ENCODE data around the gene ZSWIM6.

Gene ZSWIM6

DNA sequence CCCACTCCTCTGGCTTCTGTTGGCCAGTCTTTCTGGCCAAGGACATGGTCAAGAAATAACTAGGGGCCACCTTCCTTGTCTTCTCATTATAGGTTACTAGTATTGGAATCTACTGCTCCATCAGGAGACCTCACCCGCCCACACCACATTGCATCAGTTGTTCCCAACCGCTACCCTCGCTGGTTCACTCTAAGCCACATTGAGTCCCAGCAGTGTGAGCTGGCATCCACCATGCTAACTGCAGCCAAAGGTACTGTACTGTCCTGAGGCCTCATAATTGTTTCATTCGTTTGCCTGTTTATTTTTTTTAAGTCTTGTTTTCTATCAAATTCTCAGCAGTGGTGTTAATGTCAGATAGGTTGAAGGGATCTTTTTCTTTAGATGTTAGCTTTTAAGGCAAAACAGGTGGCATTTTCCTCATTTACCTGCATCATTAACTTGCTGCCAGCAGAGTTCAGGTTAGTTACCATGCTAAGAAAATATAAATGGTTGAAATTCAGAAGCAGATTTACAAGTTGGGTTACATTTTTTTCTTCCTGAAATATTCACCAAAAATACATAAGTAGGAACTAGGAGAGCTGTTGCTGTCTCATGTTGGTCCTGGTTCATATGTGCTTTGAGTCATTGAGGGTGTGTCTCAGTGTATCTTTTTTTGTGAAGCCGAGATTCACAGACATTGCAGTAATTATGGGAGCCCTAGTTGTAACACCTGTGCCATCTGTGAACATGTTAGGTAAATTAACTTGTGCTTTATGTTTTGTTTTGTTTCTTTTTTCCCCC lies 206.9 kb downstream of the ZSWIM6 start:
- no peak for DNase-seq (ENCODE audit: low read depth)

DNA sequence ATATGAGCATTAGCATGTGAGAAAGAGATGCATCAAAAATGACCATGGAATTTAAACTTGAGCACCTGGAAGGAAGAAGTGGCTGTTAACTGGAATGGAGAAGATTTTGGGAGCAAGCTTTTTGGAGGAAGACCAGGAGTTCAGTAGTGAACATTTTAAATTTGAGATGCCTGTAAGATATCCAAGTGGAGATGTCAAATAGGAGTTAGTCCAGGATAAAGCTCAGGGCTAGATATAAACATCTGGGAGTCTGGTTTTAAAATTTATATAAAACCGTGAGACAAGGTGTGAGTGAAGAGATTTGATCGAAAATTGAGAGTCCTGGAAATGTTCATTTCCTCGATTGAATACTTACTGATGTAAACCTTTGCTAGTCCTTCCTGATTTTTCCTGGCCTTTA lies 217.5 kb downstream of the ZSWIM6 start:
- DNase-seq (ENCODE audit: low read depth) = no peak

DNA sequence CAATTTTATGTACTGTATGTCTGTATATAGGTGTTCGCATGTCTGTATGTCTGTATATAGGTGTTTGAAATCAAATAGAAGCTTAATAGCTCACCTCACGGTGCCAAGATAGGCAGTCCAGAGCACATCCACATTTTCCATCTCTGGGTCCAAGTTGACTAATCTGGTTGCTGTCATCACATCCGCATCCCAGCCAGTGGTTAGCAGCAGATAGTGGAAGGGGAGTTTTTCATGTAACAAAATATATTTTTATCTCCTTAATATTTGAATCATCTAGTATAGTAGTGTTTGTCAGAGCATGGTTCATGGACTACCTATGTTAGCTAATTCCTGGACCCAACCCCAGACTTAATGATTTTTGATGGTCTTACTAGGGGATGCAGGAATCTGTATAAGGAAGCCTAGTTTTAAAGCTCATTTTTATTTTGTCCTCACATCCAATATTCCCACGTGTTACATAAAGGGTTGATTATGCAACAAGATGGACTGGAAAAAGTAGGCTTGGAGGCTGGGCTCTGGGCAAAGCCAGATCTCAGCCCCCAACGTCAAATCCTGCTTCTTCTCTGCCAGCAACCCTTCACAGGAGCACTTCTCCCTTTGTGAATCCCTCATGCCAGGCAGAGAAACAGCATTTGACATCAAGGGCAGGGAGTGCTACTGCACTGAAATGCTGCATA lies 219.7 kb downstream of the ZSWIM6 start:
- no peak for DNase-seq (ENCODE audit: low read depth)

DNA sequence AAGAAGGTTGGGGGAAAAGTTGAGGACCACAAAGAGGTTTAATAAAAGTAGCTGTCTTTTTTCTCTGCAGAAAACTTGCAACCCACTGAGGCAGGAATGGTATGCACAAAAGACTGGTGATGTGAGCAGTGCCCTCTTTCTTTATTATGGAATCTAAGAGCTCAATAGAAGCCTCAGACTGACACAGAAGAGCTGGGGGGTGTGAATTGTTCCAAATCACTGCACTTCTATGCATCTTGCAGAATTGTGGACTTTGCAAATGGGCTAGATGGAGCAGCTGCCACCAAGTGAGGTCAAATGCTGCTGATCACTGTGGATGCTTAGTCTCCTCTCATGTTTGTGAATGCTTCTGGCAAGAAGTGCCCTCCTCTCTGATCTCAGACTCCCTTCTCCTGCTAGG lies 227.1 kb downstream of the ZSWIM6 start:
- DNase-seq (ENCODE audit: low read depth) = no peak

DNA sequence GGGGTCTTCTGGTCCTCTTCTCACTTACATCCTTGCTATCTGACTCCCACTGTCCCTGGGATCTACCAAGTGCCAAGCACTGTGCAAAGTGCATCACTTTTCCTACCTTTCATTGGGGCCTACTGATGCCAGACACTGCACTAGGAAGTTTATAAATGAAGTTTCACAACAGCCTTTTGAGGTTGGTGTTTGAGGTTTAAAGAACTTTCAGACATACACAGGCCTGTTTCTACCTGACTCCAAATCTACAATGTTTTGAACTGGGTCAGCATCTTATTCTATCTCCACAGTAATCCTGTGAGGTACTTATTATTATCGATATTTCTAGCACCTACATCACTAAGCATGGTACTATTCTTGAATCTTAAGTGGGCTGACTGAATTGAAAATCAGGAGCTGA lies 227.7 kb downstream of the ZSWIM6 start:
- DNase-seq (ENCODE audit: low read depth) = no peak

DNA sequence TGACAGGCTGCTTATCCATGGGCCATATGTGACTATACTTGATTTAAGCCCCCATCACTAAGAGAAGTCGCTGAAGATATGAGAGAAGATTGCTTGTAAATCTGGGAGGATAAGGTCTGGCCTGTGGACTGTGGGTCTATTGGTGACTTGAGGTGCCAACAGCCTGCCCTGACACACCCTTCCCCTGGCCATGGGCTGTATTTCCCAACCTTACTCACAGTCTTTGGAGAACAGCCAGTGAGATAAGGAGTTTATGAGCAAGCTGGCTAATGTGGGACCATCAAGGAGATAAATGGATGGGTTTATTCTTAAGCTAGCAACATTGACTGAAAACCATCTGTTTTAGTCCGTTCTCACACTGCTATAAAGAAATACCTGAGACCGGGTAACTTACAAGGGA lies 231.3 kb downstream of the ZSWIM6 start:
- no peak for DNase-seq (ENCODE audit: low read depth)

DNA sequence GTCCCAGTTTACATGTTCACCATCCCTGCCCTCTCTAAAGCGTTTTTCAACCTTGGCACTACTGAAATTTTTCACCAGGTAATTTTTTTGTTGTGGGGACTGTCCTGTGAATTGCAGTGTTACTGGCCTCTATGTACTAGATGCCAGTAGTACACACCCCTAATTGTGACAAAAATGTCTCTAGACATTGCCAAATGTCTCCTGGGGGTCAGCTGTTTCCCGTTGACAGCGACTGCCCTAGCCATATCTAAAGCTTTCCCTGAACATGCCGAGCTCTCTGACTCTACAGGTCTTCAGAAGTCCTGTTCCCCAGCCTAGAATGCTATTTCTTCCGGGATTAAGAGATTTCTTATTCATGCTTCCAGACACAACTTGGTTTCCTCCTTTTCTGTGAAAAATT lies 235.3 kb downstream of the ZSWIM6 start:
- DNase-seq (ENCODE audit: low read depth) = no peak

DNA sequence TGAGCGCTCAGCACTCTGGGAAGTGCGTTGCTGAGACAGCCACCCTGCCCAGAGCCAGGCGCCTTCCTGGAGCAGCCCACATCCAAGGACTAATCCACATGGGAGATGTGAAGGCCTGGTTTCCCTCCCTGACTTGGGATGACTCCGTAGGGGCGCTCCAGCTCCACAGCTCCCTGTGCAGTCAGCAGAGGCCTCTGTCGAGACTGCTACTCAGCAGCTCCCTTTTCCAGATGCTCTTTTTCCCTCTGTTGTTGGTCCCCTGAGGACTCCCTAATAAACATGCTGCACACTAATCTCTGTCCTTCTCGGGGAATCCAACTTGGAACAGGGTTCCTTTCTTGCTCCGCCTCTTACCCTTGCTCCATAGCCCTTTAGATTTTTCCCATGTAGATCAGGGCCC lies 237.3 kb downstream of the ZSWIM6 start:
- DNase-seq (ENCODE audit: low read depth) = no peak

DNA sequence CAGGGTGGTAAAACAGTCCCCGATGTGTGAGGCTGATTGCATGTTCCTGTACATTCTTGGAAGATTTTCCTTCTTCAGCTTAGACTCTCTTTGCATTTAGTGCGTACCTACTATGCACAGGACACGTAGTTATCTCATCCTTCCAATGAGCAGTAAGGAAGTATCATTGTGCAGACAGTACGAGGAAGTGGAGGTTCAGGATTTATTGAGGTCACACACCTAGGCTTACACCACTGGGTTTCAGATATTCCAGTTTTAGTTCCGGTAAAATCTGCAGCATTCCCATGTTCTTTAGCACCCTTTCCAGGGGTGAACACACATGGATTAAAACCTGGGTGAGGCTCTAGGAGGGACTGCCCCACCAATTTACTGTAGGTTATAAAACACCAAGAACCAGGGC lies 238.7 kb downstream of the ZSWIM6 start:
- no peak for DNase-seq (ENCODE audit: low read depth)

DNA sequence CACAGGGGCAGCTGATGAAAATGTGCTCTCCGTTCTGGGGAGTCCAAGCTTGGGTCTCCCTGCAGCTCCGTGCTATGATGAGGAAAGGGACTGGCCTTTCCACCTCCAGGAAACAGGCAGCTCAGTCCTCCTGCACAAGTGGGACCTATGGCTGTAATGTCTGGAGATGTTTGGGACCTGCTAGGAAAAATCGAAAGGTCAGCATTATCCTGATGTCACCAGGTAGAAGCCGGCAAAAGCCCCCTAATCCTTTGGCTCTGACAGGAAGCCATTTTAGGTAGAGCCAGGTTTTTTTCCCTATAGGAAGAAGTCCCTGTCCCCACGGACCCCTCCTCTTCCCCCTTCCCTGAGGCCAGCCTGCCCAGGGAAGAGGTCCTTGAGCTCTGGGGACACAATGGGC lies 240.9 kb downstream of the ZSWIM6 start:
- DNase-seq (ENCODE audit: low read depth) = no peak

DNA sequence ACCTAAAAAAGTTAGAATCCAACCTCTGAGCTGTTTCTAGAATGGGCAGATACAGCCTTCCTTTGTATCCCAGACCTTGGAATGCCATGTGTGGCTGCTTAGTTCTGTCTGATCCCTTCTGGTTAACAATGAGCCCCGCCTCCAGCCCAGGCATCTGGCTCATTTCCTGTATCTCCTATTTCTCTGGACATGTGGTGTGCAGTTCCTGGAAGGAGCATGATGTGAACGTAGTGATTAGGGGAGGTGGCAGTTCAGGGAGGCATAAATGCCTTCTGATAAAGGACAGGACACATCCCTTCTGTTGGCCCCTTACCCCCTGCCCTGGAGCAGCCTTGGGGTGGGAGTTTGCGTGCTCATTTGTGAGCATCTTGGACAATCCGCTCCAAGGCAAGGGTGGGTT lies 243.0 kb downstream of the ZSWIM6 start:
- DNase-seq (ENCODE audit: low read depth) = no peak

DNA sequence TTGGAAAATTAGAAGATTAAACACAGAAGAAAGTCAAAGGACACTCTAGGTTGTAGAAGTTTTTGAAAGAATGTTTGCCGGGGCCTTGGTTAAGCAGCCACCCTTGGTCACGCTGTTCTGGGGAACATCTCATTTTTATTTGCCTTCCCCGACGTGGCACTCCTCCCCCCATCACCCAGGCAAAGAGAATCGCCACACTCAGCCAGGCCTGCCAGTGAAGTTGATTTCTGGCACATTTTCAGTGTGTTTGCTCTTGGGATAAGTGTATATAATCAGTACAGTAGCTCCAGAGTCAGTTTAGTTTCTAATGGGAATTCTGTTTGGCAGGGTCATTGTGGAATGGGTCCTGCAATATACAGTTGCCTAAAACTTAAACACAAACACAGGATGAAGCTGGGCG lies 243.5 kb downstream of the ZSWIM6 start:
- no peak for DNase-seq (ENCODE audit: low read depth)

DNA sequence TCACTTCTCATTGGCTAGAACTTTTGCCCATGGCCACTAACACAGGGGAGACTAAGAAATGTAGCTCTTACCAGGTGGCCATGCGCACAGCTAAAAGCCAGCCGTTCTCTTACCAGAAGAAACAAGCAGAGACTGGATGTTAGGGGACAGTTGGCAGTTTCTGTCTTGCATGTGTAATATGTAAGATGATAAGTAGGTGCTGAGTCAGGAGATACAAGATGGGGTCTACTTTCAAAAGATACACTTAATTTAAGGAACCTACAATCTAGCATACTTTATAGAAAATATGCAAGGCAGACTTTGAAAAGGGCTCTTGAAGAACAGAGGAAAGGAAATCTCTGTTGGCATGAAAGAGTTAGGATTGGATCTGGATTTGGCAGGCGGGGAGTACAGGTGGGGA lies 244.5 kb downstream of the ZSWIM6 start:
- no peak for DNase-seq (ENCODE audit: low read depth)

DNA sequence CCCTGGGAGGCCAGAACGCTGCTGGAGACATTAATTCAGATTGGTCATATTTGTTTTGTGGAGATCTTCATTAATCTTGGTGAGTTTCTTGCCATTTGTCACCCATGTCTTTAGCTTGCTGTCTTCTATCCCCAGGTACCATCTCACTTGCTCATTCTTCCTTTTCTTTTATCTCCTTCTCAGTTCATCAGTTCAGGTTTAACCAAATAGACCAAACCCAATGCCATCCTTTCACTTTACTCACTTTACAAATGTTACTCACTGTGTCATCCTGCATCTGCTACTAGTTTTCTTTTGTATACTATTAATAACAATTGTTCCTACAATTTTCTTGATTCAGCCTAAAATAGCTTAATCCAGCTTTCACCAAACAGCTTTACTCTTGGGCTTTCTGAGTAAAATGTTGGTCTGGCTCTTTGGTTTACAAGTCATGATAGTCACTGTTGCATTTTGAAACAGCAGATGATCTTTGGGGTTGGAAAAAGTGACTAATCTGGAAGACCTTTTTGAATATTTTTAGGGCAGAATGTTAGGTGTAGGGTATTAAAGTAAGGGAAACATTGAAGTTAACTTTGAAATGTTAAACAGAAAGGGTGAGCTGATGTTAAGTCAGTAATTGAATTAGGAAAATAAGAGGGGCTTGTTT lies 246.9 kb downstream of the ZSWIM6 start:
- DNase-seq (ENCODE audit: low read depth) = no peak

DNA sequence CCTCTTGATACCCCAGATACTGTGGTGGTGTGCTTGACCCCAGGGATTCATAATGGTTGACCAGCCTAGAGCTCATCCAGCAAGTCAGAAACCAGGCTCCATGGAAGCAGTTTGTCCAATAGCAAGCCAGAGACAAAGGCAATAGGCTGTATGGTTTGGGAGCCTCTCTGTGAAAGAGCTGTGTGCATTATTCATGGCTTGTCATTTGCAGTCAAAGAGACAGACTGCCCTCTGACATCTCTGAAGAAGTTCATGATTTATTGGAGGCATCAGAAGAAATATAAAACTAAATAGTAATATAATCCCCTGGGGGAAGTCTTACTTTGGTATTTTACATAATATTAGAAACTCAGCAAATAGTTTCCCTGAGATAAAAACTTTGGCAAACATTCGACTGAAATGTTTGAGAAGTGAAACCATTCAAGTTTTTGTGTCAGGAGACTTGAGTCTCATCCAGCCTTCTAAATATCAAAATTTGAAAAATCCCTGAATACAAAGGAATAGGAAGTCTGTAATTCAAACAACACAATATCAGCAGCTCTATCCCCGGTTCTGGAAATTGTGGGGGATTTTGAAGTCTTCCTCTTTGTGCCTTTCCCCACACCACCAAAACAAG lies 250.3 kb downstream of the ZSWIM6 start:
- DNase-seq (ENCODE audit: low read depth) = no peak

DNA sequence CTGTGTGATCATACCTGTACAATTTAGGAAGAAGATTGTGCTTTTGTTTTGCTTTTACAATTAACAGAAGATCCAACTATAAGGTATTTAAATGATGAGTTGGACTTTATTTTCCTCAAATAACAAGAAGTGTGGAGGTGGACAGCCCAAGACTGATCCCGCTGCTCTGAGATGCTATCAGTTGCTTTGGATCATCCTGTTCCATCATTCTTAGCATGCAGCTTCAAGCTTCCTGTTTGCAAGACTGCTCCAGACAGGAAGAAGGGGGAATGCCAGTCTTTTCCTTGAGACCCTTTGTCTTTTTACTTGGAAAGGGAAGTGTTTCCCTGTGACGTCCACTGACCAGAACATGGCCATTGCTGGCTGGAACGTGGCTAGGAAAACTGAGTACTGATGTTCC lies 250.8 kb downstream of the ZSWIM6 start:
- DNase-seq (ENCODE audit: low read depth) = no peak

DNA sequence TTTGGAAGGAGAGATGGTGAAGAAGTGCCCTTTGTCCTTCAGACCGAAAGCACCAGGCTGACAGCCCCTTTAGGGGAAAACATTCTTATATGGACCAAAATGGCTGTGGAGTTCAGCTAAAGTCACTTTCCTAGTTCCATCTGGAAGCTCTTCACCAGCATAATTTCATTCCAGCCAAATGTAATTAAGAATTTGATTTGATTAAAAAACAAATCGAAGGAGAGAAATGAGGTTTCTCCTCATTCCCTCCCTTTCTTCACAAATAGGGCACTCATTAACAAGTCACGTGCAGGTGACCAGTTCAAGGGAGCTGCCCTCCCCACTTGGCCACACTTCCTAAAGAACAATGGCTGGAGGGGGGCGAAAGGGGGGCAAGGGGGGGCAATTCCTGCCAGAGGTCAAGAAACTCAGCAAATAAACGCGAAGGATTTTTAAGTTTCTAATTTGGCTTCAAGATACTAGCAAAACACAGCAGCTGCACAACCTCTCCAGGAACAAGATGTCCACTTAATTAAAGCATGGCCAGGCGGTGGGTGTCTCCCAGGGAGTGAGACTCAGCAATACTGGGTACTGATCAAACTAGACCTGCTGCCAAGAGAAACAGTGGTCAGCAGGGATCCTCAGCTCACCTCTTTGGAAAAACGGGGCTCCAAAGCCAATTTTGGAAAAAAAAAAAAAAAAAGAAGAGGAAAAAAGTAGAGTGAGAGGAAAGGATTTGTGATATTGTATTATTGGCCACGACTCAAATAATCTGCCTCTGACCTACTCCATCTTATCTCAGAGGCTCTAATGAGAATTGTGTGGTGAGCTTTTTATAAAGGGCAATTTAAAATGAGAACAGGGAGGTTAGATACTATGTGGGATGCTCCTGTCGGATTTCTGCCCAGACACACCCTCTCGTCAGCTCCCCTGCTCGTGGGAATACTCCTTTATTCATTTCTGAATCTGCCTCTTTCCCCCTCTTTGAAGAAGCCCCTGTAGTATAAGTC lies 254.3 kb downstream of the ZSWIM6 start:
- DNase-seq (ENCODE audit: low read depth) = no peak

DNA sequence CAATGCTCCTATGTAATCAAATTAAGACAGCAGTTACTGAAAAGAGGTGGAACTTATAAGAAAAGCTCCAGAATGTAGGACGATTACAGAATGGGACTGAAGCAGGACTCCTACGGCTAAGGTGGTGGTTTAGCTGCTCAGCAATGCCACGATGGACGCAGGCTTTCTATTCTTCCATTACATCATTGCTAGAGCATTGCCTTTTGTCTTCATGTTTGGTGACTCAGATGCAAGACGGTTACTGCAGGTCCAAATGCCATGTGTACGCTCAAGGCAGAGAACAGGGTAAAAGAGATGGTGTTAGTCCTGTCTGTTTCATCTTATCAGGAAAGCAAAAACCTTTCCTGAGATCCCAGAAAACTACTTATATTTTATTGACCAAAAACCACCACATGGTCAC lies 255.1 kb downstream of the ZSWIM6 start:
- DNase-seq (ENCODE audit: low read depth) = no peak

DNA sequence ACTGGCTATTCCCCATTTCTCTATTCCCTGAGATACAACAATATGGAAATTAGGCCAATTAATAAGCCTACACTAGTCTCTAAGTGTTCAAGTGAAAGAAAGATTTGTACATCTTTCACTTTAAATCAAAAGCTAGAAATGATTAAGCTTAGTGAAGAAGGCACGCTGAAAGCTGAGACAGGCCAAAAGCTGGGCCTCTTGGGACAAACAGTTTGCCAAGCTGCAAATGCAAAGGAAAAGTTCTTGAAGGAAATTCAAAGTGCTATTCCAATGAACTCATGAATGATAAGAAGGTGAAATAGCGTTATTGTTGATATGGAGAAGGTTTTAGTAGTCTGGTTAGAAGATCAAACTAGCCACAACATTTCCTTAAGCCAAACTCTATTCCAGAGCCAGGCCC lies 256.2 kb downstream of the ZSWIM6 start:
- no peak for DNase-seq (ENCODE audit: low read depth)

DNA sequence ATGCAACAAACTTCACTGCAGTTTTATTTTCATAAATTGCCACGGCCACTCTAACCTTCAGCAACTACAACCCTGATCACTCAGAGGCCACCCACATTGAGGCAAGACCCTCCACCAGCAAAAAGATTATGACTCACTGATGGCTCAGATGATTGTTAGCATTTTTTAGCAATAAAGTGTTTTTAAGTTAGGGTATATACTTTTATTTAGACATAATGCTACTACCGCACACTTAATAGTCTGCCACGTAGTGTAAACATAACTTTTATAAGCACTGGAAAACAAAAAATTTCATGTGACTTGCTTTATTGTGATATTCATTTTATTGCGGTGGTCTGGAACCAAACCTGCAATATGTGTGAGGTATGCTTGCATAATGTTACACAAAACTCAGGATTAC lies 257.9 kb downstream of the ZSWIM6 start:
- DNase-seq (ENCODE audit: low read depth) = no peak

DNA sequence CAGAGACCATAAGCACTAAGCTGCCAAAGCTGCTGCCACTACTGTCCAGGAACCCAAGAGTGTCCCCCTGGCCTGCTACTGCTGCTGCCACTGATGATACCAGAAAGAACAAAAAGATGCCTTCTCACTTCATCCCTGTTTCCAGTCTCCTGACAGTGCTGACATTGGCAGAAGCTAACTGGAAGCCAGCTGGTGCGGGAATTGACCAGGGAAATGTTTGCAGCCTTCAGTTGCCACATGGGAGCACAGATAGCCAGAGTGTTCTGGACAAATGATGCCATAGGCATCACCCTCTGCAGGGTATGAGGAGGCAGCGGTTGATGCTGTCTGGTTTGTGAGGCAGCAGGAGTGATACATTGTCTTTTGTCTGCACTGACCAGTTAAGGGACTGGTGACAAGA lies 258.4 kb downstream of the ZSWIM6 start:
- DNase-seq (ENCODE audit: low read depth) = no peak

DNA sequence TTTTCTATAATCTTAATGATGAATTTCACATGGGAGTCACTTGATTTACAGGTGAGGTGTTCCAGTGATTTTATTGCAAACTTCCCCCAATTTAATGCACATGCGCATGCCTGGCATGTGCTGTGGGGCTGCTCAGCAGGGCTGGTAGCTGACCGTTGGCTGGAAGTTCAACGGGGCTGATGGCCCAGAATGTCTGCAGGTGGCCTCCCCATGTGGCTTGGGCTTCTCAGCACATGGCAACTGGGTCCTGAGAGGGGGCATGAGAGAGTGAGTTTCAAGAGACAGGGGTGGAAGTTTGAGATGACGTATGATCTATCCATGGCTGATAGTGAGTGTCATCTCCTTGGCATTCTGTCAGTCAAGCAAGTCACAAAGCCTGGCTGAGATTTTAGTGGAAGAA lies 259.8 kb downstream of the ZSWIM6 start:
- DNase-seq (ENCODE audit: low read depth) = no peak
